Mucosa of rectum (tissue), 2 donors: ENCODE measurements around the gene LMBR1L.
"Not testable (repeated sequence)": the region's sequence is repeated elsewhere in the genome, so short reads cannot be mapped to it uniquely, and the experiment has no call there.

Experiments
- H3K27ac ChIP-seq, 2 donors: one replicate each; pipeline ENCODE4 v1.7.0; 2013; ENCODE audit warnings: inconsistent platforms in 2 of 2, low read depth in 2 of 2, low read length in 2 of 2
- H3K27me3 ChIP-seq, 2 donors: one replicate each; pipeline ENCODE4 v1.7.0; 2013; ENCODE audit warnings: low read length in 2 of 2; ENCODE audit not compliant: control insufficient read depth in 2 of 2, insufficient read depth in 2 of 2
- H3K36me3 ChIP-seq, 2 donors: one replicate each; pipeline ENCODE4 v1.7.0; 2013; ENCODE audit warnings: low read length in 2 of 2; ENCODE audit not compliant: control insufficient read depth in 2 of 2, insufficient read depth in 2 of 2
- H3K4me1 ChIP-seq, 2 donors: one replicate each; pipeline ENCODE4 v1.7.0; 2013; ENCODE audit warnings: low read length in 2 of 2, mild to moderate bottlenecking in 1 of 2; ENCODE audit not compliant: control insufficient read depth in 2 of 2, insufficient read depth in 2 of 2
- H3K4me3 ChIP-seq, 2 donors: one replicate each; pipeline ENCODE4 v1.7.0; 2013; ENCODE audit warnings: low read length in 2 of 2
- H3K9ac ChIP-seq, 2 donors: one replicate each; pipeline ENCODE4 v1.7.0; 2013; ENCODE audit warnings: low read length in 2 of 2, low read depth in 1 of 2, mild to moderate bottlenecking in 1 of 2
- H3K9me3 ChIP-seq, 2 donors: one replicate each; pipeline ENCODE4 v1.7.0; 2013; ENCODE audit warnings: low read length in 2 of 2; ENCODE audit not compliant: control insufficient read depth in 2 of 2
- donor health status: healthy.
- donor health status: Normal muscosa, but diverticular disease.

Gene LMBR1L

DNA sequence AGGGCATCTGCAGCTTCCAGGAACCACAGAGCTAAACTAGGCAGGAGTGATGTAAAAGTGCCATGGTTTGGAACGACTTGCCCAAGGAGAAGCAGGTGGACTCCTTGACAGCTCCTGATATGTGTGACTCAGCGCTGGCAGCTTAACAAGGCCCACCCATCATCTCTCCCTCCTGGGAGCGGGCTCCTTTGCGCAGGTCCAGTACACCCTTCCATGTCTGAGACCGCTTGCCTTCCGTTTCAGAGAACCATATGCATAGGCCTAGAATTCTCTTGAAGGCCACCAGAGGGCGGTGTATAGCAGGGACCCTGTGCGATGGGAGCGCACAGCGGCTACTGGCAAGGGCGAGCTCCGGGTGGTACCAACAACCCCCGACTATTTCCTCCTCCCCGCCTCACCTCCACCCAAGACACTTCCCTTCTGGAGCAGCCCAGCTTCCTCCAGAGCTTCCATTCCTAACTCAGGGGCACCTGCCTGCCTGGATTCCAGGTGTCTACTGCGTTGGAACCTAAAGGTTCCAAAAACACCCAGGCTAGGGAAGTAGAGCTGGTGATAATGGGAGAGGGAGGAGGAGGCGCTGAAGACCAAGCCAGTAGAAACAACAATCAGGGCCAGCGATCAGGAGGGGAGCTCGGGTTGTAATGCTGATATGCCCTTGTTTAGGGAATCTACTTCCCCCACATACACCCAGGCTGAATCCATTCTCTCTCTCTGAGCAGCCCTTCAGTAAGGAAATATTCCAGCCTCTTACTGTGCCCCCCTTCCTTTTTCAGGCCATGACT lies 22.3 kb downstream of the LMBR1L start:
- H3K4me1 ChIP-seq, result peaks cover 8 to 10% of the 10 kb centered on the region in 2 donors
- H3K9ac ChIP-seq, result no peak overlapping the region
- H3K9me3 ChIP-seq, result no peaks in the 10 kb centered on the region
- no peaks in the 10 kb centered on the region for H3K36me3 ChIP-seq
- no peak overlapping the region for H3K27ac ChIP-seq
- no peak overlapping the region for H3K4me3 ChIP-seq
- H3K27me3 ChIP-seq, result peaks cover 33 to 50% of the 10 kb centered on the region in 2 donors

GRCh38 chr12:49086116-49086515 lies 24.5 kb downstream of the LMBR1L start:
- Histone ChIP-seq H3K9me3 (no peaks in the 10 kb centered on the region), H3K9ac (no peak overlapping the region), H3K27me3 (peaks cover 21 to 28% of the 10 kb centered on the region in 2 donors), H3K4me3 (no peak overlapping the region), H3K36me3 (no peaks in the 10 kb centered on the region), H3K4me1 (peaks cover 7 to 8% of the 10 kb centered on the region in 2 donors), H3K27ac (no peak overlapping the region)

GRCh38 chr12:49084438-49084837 lies 26.2 kb downstream of the LMBR1L start:
- no peak overlapping the region for H3K9ac ChIP-seq
- no peaks in the 10 kb centered on the region for H3K9me3 ChIP-seq
- no peak overlapping the region for H3K4me3 ChIP-seq
- no peak overlapping the region for H3K27ac ChIP-seq
- peaks cover 11 to 12% of the 10 kb centered on the region in 2 donors for H3K27me3 ChIP-seq
- H3K4me1 ChIP-seq, result no peaks in the 10 kb centered on the region
- H3K36me3 ChIP-seq, result no peaks in the 10 kb centered on the region

- Histone ChIP-seq H3K9me3 (no peaks in the 10 kb centered on the region), H3K36me3 (no peaks in the 10 kb centered on the region), H3K4me3 (no peak overlapping the region), H3K27me3 (no peaks in the 10 kb centered on the region), H3K27ac (no peak overlapping the region), H3K4me1 (no peaks in the 10 kb centered on the region), H3K9ac (no peak overlapping the region)
These were observed 30.9 kb downstream of the LMBR1L start for GRCh38 chr12:49079793-49080192.

DNA sequence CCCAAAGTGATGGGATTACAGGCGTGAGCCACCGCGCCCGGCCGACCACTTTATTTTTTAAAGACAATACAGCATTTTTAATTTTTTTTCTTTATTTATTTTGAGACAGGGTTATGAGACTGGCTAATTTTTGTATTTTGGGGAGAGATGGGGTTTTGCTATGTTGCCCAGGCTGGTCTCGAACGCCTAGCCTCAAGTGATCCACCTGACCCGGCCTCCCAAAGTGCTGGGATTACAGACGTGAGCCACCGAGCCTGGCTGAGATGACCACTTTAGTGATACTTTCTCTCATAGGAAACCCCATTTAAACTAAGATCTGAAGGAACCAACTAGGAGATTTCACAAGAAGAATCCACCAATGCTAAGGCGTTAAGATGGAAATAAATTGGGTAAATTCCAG lies 39.7 kb downstream of the LMBR1L start:
- Histone ChIP-seq H3K9ac (no peak overlapping the region), H3K27ac (no peak overlapping the region), H3K4me3 (no peak overlapping the region), H3K36me3 (no peaks in the 10 kb centered on the region), H3K9me3 (no peaks in the 10 kb centered on the region), H3K4me1 (peaks cover 13% of the 10 kb centered on the region in 2 donors), H3K27me3 (no peaks in the 10 kb centered on the region)

DNA sequence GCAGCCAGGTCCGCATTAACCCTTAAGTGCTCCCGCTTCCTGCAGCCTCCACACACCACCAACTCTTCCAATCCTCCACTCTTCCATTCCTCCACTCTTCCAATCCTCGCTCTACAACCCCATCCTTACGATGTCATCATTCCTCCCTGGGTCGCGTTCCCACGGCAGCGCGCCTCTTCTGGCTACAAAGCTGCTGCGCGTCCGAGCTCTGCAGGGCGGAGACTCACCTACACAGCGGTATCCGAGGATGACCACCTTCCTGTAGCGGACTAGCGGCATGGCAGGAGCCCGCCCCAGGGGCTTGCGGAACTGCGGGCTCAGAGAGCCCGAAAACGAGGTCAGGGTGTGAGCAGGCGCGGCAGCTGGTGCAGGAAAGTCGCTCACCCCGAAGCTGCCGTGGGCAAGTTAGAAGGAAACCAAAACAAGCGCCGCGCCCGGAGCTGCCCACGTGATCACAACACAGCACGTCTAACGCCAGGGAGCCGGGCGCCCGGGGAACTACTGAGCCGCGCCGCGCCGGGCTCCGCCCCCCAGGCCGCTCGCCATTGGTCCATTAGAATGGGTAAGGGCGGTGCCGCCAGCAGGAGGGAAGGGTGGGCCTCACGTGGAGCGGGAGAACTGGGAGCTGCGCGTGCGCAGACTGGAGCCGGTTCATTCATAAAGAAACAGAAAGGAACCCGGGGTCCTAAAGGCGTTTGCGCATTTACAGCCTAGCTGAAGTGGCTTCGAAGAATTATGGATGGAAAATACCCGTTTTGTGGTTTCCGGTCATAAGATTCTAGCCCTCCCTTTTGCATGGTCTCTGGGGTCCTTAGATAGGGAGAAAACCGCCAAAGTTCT lies 40.9 kb downstream of the LMBR1L start, which contains the start of gene RHEBL1:
Gene RHEBL1, minus strand, starts transcription at position 473 of the 840 bp plus-strand sequence. Its CDS starts 194 bp downstream, at position 279.
- Histone ChIP-seq H3K4me1 (peaks cover 13% of the 10 kb centered on the region in 2 donors), H3K27me3 (no peaks in the 10 kb centered on the region), H3K27ac (peak within 1 kb of the TSS; percentile 69 to 80), H3K4me3 (peak within 1 kb of the TSS; percentile 92 to 94), H3K9ac (peak within 1 kb of the TSS; percentile 68 to 75), H3K9me3 (no peaks in the 10 kb centered on the region), H3K36me3 (no peaks in the 10 kb centered on the region)

GRCh38 chr12:49068879-49069506 lies 41.7 kb downstream of the LMBR1L start:
- Histone ChIP-seq H3K9me3 (no peaks in the 10 kb centered on the region), H3K9ac (peak overlapping the region; percentile 68 to 75), H3K27ac (peak overlapping the region; percentile 69 to 80)

DNA sequence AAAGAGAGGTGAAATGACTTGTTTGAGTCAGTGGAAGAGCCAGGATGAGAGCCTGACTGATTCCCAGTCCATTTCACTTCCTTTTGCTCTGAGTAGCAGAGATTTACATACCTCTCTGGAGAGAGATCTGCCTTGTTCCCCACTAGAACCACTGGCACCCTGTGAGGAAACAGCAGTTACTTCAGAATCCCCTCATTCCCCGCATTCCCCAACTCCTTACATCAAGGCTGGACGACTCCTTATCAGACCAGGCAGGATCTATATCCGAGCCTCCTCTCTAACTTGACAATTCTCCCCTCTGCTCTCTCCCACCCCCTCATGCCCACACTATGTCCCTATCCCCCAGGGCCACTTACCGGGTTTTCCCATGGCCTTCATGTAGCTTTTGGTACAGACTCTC lies 44.5 kb downstream of the LMBR1L start:
- Histone ChIP-seq H3K36me3 (no peaks in the 10 kb centered on the region), H3K27ac (no peak overlapping the region), H3K9me3 (no peaks in the 10 kb centered on the region), H3K4me3 (no peak overlapping the region), H3K4me1 (peaks cover 17% of the 10 kb centered on the region in 2 donors), H3K9ac (no peak overlapping the region), H3K27me3 (no peaks in the 10 kb centered on the region)

More at GRCh38 chr12:49068879-49069506, 41.7 kb downstream of the LMBR1L start:
- no peaks in the 10 kb centered on the region for H3K36me3 ChIP-seq
- H3K4me3 ChIP-seq, result peak overlapping the region; percentile 92 to 94
- H3K27me3 ChIP-seq, result no peaks in the 10 kb centered on the region
- H3K4me1 ChIP-seq, result peaks cover 13% of the 10 kb centered on the region in 2 donors

DNA sequence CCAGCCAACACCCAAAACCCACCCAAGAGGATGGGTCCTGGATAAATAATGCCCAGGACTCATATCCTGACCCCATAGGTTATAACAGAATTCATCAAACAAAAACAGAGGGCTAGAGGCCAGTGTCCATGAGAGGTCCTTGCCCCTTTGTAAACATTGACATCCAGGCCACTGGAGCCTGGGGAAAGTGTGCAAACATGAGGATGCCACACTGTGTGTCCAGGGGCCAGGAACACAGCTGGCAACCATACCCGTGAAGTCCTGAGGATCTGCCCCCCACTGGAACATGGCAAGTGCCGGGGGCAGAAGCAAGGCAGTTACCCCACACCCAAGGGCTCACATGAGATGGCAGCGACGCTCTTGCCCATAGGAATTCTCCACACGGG lies 45.9 kb downstream of the LMBR1L start:
- H3K36me3 ChIP-seq, result no peaks in the 10 kb centered on the region
- H3K9ac ChIP-seq, result no peak overlapping the region
- H3K4me1 ChIP-seq, result peaks cover 14 to 17% of the 10 kb centered on the region in 2 donors
- no peaks in the 10 kb centered on the region for H3K9me3 ChIP-seq
- no peaks in the 10 kb centered on the region for H3K27me3 ChIP-seq
- H3K27ac ChIP-seq, result no peak overlapping the region
- H3K4me3 ChIP-seq, result no peak overlapping the region

DNA sequence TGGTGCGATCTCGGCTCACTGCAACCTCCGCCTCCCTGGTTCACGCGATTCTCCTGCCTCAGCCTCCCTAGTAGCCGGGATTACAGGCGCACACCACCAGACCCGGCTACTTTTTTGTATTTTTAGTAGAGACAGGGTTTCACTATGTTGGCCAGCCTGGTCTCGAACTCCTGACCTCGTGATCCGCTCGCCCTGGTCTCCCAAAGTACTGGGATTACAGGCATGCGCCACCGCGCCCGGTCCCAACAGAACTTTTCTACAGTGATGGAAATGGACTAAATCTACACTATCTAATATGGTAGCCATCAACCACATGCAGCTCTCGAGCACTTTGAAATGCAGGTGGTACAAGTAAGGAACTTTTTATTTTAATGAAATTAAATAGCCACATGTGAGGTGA lies 48.7 kb downstream of the LMBR1L start:
- peaks cover 27 to 33% of the 10 kb centered on the region in 2 donors for H3K4me1 ChIP-seq
- not testable (repeated sequence) for H3K36me3 ChIP-seq, H3K4me3 ChIP-seq, H3K9ac ChIP-seq, H3K27ac ChIP-seq, H3K27me3 ChIP-seq, H3K9me3 ChIP-seq
